Memory B cell (primary cell): ENCODE results near the gene NOSIP.
"Not testable (repeated sequence)": the region's sequence is repeated elsewhere in the genome, so short reads cannot be mapped to it uniquely, and the experiment has no call there.

ENCODE experiments used
- ATAC-seq: fragments of 150-1000 bp; cut with Tn5 transposase; 2 replicates; pipeline ENCODE4 v1.10.0; 2021; ENCODE audit warnings: low read depth, mild to moderate bottlenecking, moderate library complexity
- DNase-seq, 2 donors: peaks; one replicate each; pipeline ENCODE4 v3.0.0; 2022; ENCODE audit warnings: low spot score in 2 of 2
- H3K27ac Mint-ChIP-seq: one replicate; pipeline ENCODE4 v1.8.0; 2022; ENCODE audit warnings: mild to moderate bottlenecking, moderate library complexity, mixed read lengths
- H3K27me3 Mint-ChIP-seq: one replicate; pipeline ENCODE4 v1.8.0; 2022; ENCODE audit warnings: mixed read lengths
- H3K36me3 Mint-ChIP-seq: one replicate; pipeline ENCODE4 v1.8.0; 2022; ENCODE audit warnings: mild to moderate bottlenecking, mixed read lengths
- H3K4me1 Mint-ChIP-seq: one replicate; pipeline ENCODE4 v1.8.0; 2022; ENCODE audit warnings: mixed read lengths
- H3K4me3 Mint-ChIP-seq: one replicate; pipeline ENCODE4 v1.8.0; 2022; ENCODE audit warnings: mild to moderate bottlenecking, moderate library complexity, mixed read lengths
- H3K9me3 Mint-ChIP-seq: one replicate; pipeline ENCODE4 v1.8.0; 2022; ENCODE audit warnings: mixed read lengths

Gene NOSIP

DNA sequence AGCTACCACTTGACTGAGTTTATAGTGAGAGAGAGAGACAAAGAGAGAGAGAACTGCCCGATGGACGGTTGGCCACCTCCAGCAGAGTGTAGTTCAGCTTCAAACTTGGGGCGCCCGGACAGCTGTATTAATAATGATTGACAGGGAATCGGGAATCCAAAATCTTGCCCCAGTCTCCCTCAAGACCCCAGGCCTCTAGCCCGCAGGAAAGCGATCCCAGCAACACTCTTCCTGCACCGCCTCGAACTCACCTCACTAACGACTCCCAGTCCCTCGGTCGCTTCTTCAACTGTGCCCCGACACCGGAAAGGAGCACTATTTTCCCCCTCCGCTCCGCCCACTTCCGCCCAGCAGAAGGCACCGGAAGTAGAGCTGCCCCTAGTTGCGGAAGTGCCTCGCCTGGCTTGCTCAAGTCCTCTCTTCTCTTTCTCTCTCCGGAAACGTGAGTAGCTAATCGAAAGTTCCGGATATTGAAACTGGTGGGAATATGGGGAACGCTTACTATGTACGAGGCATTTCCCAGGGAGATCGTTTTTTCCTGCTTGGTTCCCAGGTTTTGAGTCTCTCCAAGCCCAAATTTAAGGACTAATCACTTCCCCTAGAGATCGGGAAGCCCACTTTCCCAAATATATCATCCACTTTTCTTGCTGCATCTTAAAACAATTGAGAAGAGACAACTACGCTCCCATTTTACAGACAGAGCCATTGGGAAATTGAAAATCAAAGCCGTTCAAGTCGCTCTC, at the start of gene NOSIP:
TSS of gene NOSIP (minus strand) at position 293 of the 743 bp plus-strand sequence. CDS start 19,865 bp downstream, outside the sequence.
- Mint-ChIP-seq H3K9me3 (no peaks in the 10 kb centered on the region), H3K27ac (peak within 1 kb of the TSS; percentile 87), H3K36me3 (no peaks in the 10 kb centered on the region), H3K27me3 (no peaks in the 10 kb centered on the region), H3K4me1 (peaks cover 16% of the 10 kb centered on the region), H3K4me3 (peak within 1 kb of the TSS; percentile 90)
- ATAC-seq (peak; percentile 100), DNase-seq (peak; percentile 91 to 93)

GRCh38 chr19:49629659-49630058, 49.3 kb upstream of the NOSIP start:
- Mint-ChIP-seq H3K4me1 (peaks cover 3% of the 10 kb centered on the region), H3K27ac (no peak overlapping the region)
- no peak for ATAC-seq

DNA sequence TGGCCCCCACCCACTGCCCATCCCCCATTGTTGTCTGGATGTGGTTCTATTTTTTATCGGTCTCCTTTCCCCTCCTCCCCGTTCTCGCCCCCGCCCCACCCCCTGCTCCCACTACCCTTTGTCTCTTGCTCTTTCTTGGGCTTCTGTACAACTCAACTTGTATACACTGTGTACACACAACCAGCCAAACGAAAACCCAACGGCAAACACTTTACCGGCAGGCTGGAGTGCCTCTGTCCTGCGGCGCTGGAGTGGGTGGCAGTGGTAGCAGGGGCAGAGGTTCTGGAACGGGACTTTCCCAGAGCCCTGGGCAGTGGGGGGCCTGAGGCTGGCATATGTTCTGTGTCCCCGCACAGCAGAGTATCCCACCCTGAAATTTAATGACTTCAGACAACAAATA, 45.9 kb upstream of the NOSIP start:
- no peak overlapping the region for H3K4me3 Mint-ChIP-seq
- peaks cover 3% of the 10 kb centered on the region for H3K4me1 Mint-ChIP-seq
- H3K27ac Mint-ChIP-seq, result no peak overlapping the region
- ATAC-seq (no peak), DNase-seq (no peak)
- H3K9me3 Mint-ChIP-seq, result no peaks in the 10 kb centered on the region
- peaks cover 31% of the 10 kb centered on the region for H3K36me3 Mint-ChIP-seq
- H3K27me3 Mint-ChIP-seq, result no peaks in the 10 kb centered on the region

More at GRCh38 chr19:49629659-49630058, 49.3 kb upstream of the NOSIP start:
- H3K36me3 Mint-ChIP-seq, result peaks cover 14% of the 10 kb centered on the region
- H3K9me3 Mint-ChIP-seq, result no peaks in the 10 kb centered on the region
- no peak for DNase-seq
- H3K27me3 Mint-ChIP-seq, result no peaks in the 10 kb centered on the region
- no peak overlapping the region for H3K4me3 Mint-ChIP-seq

DNA sequence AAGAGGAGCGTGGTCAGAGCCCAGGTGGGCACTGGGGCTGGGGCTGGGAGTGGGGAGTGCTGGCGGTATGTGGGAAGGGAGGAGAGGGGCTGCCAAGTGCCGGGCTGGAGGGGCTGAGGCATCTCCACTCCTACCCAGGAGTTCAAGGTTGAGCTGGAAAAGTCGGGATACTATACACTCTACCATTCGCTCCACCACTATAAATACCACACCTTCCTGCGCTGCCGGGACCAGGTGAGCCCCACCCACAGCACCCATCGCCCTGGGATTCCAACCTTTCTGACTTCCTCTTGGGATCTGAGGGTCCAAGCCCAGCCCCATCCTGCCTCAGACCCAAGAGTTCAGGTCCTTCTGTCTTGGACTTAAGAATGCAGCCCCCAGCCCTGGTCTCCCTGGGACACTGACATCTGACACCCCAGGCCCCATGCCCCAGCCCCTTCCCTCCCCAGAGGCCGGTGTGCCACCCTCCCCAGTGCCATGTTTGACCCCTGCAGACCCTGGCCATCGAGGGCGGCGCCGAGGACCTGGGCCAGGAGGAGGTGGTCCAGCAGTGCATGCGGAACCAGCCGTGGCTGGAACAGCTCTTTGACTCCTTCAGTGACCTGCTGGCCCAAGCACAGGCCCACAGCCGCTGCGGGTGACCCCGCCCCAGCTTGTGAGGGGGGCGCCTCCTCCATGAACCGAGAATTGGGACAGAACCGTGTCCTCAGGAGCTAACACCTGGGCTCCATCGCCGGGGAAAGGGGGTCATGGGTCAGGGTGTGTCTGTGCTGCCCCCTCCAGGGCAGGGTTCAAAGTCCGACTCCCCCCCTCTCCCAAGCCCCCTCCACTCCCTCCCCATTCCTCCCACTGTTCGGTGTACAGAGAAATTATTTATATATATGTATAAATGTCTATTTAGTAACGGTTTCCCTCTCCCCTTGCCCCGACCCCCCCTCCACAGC, 44.9 kb upstream of the NOSIP start:
- no peak for ATAC-seq
- DNase-seq, result no peak
- Mint-ChIP-seq H3K36me3 (peaks cover 31% of the 10 kb centered on the region), H3K9me3 (no peaks in the 10 kb centered on the region), H3K4me3 (no peak overlapping the region), H3K4me1 (peaks cover 3% of the 10 kb centered on the region), H3K27me3 (no peaks in the 10 kb centered on the region), H3K27ac (no peak overlapping the region)

DNA sequence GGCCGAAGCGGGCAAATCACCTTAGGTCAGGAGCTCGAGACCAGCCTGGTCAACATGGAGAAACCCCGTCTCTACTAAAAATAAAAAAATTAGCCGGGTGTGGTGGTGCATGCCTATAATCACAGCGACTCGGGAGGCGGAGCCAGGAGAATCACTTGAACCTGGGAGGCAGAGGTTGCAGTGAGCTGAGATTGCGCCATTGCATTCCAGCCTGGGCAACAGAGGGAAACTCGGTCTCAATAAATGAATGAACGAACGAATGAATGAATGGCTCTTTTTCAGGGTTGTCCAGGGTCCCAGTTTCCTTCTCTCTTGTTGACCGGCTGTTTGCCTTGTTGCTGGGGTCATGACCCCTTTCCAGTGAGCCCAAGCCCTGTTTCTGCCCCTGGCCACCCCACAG, 37.5 kb upstream of the NOSIP start:
- Mint-ChIP-seq H3K36me3 (peaks cover 46% of the 10 kb centered on the region), H3K4me1 (peaks cover 12% of the 10 kb centered on the region)
- not testable (repeated sequence) for H3K27me3 Mint-ChIP-seq, H3K9me3 Mint-ChIP-seq, H3K4me3 Mint-ChIP-seq, H3K27ac Mint-ChIP-seq, DNase-seq, ATAC-seq

DNA sequence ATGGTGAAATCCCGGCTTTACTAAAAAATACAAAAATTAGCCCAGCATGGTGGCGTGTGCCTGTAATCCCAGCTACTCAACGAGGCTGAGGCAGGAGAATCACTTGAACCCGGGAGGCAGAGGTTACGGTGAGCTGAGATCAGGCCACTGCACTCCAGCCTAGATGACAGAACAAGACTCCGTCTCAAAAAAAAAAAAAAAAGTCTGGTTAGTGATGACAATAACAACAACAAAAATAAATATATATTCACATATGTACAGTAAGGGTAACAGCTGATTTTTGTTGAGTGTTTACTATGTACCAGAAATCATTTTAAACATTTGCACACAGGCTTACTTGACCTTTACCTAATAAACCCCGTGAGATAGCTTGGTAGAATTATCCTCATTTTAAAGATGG, 36.6 kb upstream of the NOSIP start:
- no peak overlapping the region for H3K4me3 Mint-ChIP-seq
- no peaks in the 10 kb centered on the region for H3K9me3 Mint-ChIP-seq
- no peak overlapping the region for H3K27ac Mint-ChIP-seq
- no peak for DNase-seq
- H3K36me3 Mint-ChIP-seq, result peaks cover 42% of the 10 kb centered on the region
- H3K4me1 Mint-ChIP-seq, result peaks cover 16% of the 10 kb centered on the region
- ATAC-seq, result no peak
- H3K27me3 Mint-ChIP-seq, result no peaks in the 10 kb centered on the region

GRCh38 chr19:49616532-49616931, 36.2 kb upstream of the NOSIP start:
- H3K9me3 Mint-ChIP-seq, result no peaks in the 10 kb centered on the region
- H3K27ac Mint-ChIP-seq, result no peak overlapping the region
- peaks cover 16% of the 10 kb centered on the region for H3K4me1 Mint-ChIP-seq
- no peaks in the 10 kb centered on the region for H3K27me3 Mint-ChIP-seq
- DNase-seq (no peak), ATAC-seq (no peak)
- no peak overlapping the region for H3K4me3 Mint-ChIP-seq
- H3K36me3 Mint-ChIP-seq, result peaks cover 40% of the 10 kb centered on the region

- no peak for DNase-seq
- Mint-ChIP-seq H3K4me1 (peaks cover 16% of the 10 kb centered on the region), H3K27ac (no peak overlapping the region), H3K9me3 (no peaks in the 10 kb centered on the region), H3K27me3 (no peaks in the 10 kb centered on the region), H3K4me3 (no peak overlapping the region), H3K36me3 (peaks cover 38% of the 10 kb centered on the region)
- ATAC-seq, result no peak
These were observed 35.5 kb upstream of the NOSIP start for GRCh38 chr19:49615861-49616260.

DNA sequence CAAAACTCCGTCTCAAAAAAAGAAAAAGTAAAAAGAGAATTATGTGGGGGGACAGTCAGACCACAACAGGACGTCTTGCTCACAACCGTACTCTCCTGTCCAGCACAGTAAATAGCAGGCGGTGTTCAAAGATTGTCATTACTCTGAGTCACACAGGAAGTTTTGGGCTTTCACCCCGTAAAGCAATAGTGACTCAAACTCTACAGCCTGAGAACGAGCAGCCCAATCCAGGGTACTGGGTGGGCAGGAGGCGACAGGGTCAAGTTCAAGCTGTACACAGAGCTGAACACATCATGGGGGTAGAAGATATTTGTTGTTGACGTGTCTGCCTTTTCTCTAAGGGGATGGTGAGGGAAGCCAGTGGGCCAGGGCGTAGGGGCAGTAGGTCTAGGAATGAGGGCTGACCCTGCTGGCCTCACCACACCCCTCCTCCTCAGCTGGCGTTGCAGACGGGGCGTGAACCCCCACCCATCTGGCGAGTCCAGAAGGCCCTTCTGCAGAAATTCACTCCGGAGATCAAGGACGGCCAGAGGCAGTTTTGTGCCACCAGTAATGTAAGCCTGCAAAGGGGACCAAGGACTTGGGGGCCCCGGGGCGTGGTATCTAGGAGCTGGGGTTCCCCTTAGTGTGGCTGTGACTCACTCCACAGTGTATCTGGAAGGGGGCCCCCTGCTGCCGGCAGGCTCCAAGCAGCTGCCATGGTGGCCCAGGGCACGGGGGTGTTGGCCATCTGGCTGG, 33.9 kb upstream of the NOSIP start:
- H3K27ac Mint-ChIP-seq, result peak overlapping the region; percentile 90
- peak overlapping the region; percentile 46 for H3K4me3 Mint-ChIP-seq
- ATAC-seq (peak; percentile 67), DNase-seq (no peak)
- no peaks in the 10 kb centered on the region for H3K9me3 Mint-ChIP-seq
- peaks cover 38% of the 10 kb centered on the region for H3K36me3 Mint-ChIP-seq
- peaks cover 18% of the 10 kb centered on the region for H3K4me1 Mint-ChIP-seq
- no peaks in the 10 kb centered on the region for H3K27me3 Mint-ChIP-seq

- Mint-ChIP-seq H3K27me3 (no peaks in the 10 kb centered on the region), H3K4me1 (peaks cover 16% of the 10 kb centered on the region), H3K27ac (peak overlapping the region; percentile 90), H3K4me3 (no peak overlapping the region), H3K36me3 (peaks cover 33% of the 10 kb centered on the region), H3K9me3 (no peaks in the 10 kb centered on the region)
- ATAC-seq (no peak), DNase-seq (no peak)
These were observed 33.0 kb upstream of the NOSIP start for GRCh38 chr19:49613374-49613773.

DNA sequence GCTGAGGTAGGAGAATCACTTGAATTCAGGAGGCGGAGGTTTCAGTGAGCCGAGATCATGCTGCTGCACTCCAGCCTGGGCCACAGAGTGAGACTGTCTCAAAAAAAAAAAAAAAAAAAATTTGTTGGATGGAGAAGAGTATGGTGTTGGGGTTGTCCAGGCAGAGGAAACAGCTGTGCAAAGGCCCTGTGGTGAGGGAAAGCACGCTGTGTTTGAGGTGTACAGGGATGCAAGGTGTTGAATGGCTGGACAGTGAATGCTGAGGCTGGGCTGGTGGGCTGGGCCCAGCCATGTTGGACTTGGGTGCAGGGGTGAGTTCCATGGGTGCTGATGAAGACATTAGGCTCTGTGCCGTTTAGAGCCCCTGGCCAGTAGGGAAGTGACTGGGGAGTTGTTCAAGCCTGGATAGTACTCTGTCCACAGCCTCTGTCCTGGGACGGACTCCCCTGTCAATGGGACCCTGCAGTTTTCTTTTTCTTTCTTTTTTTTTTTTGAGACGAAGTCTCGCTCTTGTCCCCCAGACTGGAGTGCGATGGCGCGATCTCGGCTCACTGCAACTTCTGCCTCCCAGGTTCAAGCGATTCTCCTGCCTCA, 29.2 kb upstream of the NOSIP start:
- Mint-ChIP-seq H3K36me3 (peaks cover 8% of the 10 kb centered on the region), H3K9me3 (no peaks in the 10 kb centered on the region), H3K4me3 (no peak overlapping the region), H3K4me1 (peaks cover 16% of the 10 kb centered on the region), H3K27ac (no peak overlapping the region), H3K27me3 (no peaks in the 10 kb centered on the region)
- ATAC-seq (no peak), DNase-seq (no peak)

- Mint-ChIP-seq H3K4me1 (peaks cover 7% of the 10 kb centered on the region), H3K9me3 (no peaks in the 10 kb centered on the region), H3K27me3 (no peaks in the 10 kb centered on the region), H3K36me3 (peaks cover 10% of the 10 kb centered on the region), H3K27ac (no peak overlapping the region), H3K4me3 (no peak overlapping the region)
- DNase-seq (no peak), ATAC-seq (no peak)
These were observed 25.2 kb upstream of the NOSIP start for GRCh38 chr19:49605605-49606004.

- Mint-ChIP-seq H3K4me3 (no peak overlapping the region), H3K36me3 (peaks cover 13% of the 10 kb centered on the region)
These were observed 22.4 kb upstream of the NOSIP start for GRCh38 chr19:49602806-49603205.

More at GRCh38 chr19:49602806-49603205, 22.4 kb upstream of the NOSIP start:
- no peaks in the 10 kb centered on the region for H3K9me3 Mint-ChIP-seq
- H3K27me3 Mint-ChIP-seq, result no peaks in the 10 kb centered on the region
- H3K27ac Mint-ChIP-seq, result no peak overlapping the region
- H3K4me1 Mint-ChIP-seq, result peaks cover 7% of the 10 kb centered on the region
- no peak for ATAC-seq
- DNase-seq, result no peak
